PC-3 (cell line): Measurements from ENCODE around the gene NEO1. TPM values are rescaled to one million over a fixed set of nuclear protein-coding genes. Genes with fewer than 3 reads are reported as not detected.

ENCODE experiments used
- ATAC-seq: fragments of 200-7000 bp; cut with Tn5 transposase; 2 replicates; pipeline ENCODE4 v1.9.1; 2020; ENCODE audit warnings: mild to moderate bottlenecking, moderate library complexity
- BruUV-seq: library from RNA; stranded (reverse); fragments of 400-500 nt; replicated peaks from 2 replicates; lab custom pipeline; 2021; lab: Mats Ljungman, UMichigan
- CTCF ChIA-PET: fragments of 300-600 bp; sonication (Branson Sonifier 250); formaldehyde crosslinking; loops from one replicate; lab custom pipeline; 2022; ENCODE audit warnings: antibody characterized with exemption; lab: Charles Lee
- POLR2A ChIA-PET: fragments of 300-600 bp; sonication (Branson Sonifier 250); formaldehyde crosslinking; loops from one replicate; lab custom pipeline; 2022; ENCODE audit warnings: antibody characterized with exemption; ENCODE audit not compliant: unreplicated experiment; lab: Charles Lee
- DNase-seq: peaks from one replicate; pipeline ENCODE4 v3.0.0-alpha.2; 2015
- H2AFZ ChIP-seq: fragments of 300-600 bp; sonication (generic); 2 replicates; pipeline ENCODE4 v1.6.0; 2016; ENCODE audit warnings: antibody characterized with exemption, low read length
- H3F3A ChIP-seq: fragments of 300-600 bp; sonication (generic); one replicate; pipeline ENCODE4 v1.6.0; 2017; ENCODE audit warnings: antibody characterized with exemption, low read length, control low read depth, mild to moderate bottlenecking; ENCODE audit not compliant: unreplicated experiment
- H3K27ac ChIP-seq: fragments of 300-600 bp; sonication (generic); 2 replicates; pipeline ENCODE4 v1.5.1; 2016; ENCODE audit warnings: mild to moderate bottlenecking, low read length
- H3K27me3 ChIP-seq: fragments of 300-600 bp; sonication (generic); 2 replicates; pipeline ENCODE4 v1.6.1; 2016; ENCODE audit warnings: low read length, mixed read lengths
- H3K36me3 ChIP-seq: fragments of 300-600 bp; sonication (generic); 2 replicates; pipeline ENCODE4 v1.6.1; 2016; ENCODE audit warnings: low read depth, mixed run types, low read length, mixed read lengths
- H3K4me1 ChIP-seq: fragments of 300-600 bp; sonication (generic); 2 replicates; pipeline ENCODE4 v1.5.1; 2016; ENCODE audit warnings: low read length; ENCODE audit not compliant: insufficient read depth
- H3K4me2 ChIP-seq: fragments of 300-600 bp; sonication (generic); 2 replicates; pipeline ENCODE4 v1.6.0; 2016; ENCODE audit warnings: low read length
- H3K4me3 ChIP-seq: fragments of 300-600 bp; sonication (generic); 2 replicates; pipeline ENCODE4 v1.5.1; 2016; ENCODE audit warnings: mild to moderate bottlenecking, low read length, mixed read lengths
- H3K79me2 ChIP-seq: fragments of 300-600 bp; sonication (generic); 2 replicates; pipeline ENCODE4 v1.6.1; 2017; ENCODE audit warnings: low read length, mixed read lengths
- H3K9ac ChIP-seq: fragments of 300-600 bp; sonication (generic); 2 replicates; pipeline ENCODE4 v1.6.0; 2016; ENCODE audit warnings: mild to moderate bottlenecking, low read length
- H3K9me2 ChIP-seq: fragments of 300-600 bp; sonication (generic); replicated peaks from 2 replicates; pipeline ENCODE4 v1.6.1; 2016; ENCODE audit warnings: mixed run types, low read length, mixed read lengths
- H3K9me3 ChIP-seq: fragments of 300-600 bp; sonication (generic); 2 replicates; pipeline ENCODE4 v1.6.1; 2016; ENCODE audit warnings: low read length, mixed read lengths
- H4K20me1 ChIP-seq: fragments of 300-600 bp; sonication (generic); 2 replicates; pipeline ENCODE4 v1.6.1; 2016; ENCODE audit warnings: low read length, mixed read lengths
- CTCF ChIP-seq: fragments of 300-600 bp; sonication (generic); conservative IDR thresholded peaks from 2 replicates; pipeline ENCODE4 v1.5.1; 2017; ENCODE audit warnings: antibody characterized with exemption, low read depth, mild to moderate bottlenecking, low read length
- EZH2 ChIP-seq: fragments of 300-600 bp; sonication (generic); IDR thresholded peaks from one replicate; pipeline ENCODE4 v1.6.1; 2017; ENCODE audit warnings: antibody characterized with exemption, mild to moderate bottlenecking, low read length; ENCODE audit not compliant: unreplicated experiment
- EZH2phosphoT487 ChIP-seq: fragments of 300-600 bp; sonication (generic); IDR thresholded peaks from 2 replicates; pipeline ENCODE4 v1.6.1; 2018; ENCODE audit warnings: mild to moderate bottlenecking, antibody characterized with exemption, low read length, borderline replicate concordance
- intact Hi-C: fragments of 100-400 bp; cut with micrococcal nuclease; formaldehyde crosslinking; loops from 2 replicates; pipeline ENCODE4 v1.9.0; 2023
- total RNA-seq: library from RNA; depleted of rRNA; stranded (reverse); fragments of >200 nt; gene quantifications from 2 replicates; pipeline ENCODE4 v1.2.3, GENCODE V29; 2014

The NEO1 gene
- total RNA-seq, 1 experiment from 2014 or later: 1.2 TPM

- no peaks in the 10 kb centered on the region for H4K20me1 ChIP-seq
- intact Hi-C loops: no loop called here
- no peak overlapping the region for H2AFZ ChIP-seq
- H3K9me3 ChIP-seq: no peaks in the 10 kb centered on the region
- ChIA-PET CTCF (no interaction called here), POLR2A (no interaction called here)
- no peaks in the 10 kb centered on the region for H3K9me2 ChIP-seq
- no peak overlapping the region for H3K9ac ChIP-seq
- no peak overlapping the region for H3K4me3 ChIP-seq
- ATAC-seq: no peak
- H3K4me2 ChIP-seq: no peak overlapping the region
- no peaks in the 10 kb centered on the region for H3K79me2 ChIP-seq
- H3F3A ChIP-seq: no peaks in the 10 kb centered on the region
- no peak for TF ChIP-seq EZH2
- TF ChIP-seq EZH2phosphoT487: no peak
- TF ChIP-seq CTCF: no peak
- H3K4me1 ChIP-seq: no peaks in the 10 kb centered on the region
- H3K36me3 ChIP-seq: no peaks in the 10 kb centered on the region
- no peak overlapping the region for H3K27ac ChIP-seq
- no peaks in the 10 kb centered on the region for H3K27me3 ChIP-seq
- DNase-seq: no peak
- BruUV-seq: no TSS peak
Observed at GRCh38 chr15:73313861-73314260, 261.6 kb downstream of the NEO1 start.

- no peaks in the 10 kb centered on the region for H3K79me2 ChIP-seq
- H3K9me3 ChIP-seq: no peaks in the 10 kb centered on the region
- no peaks in the 10 kb centered on the region for H3K27me3 ChIP-seq
- no peak overlapping the region for H3K9ac ChIP-seq
- H3K4me2 ChIP-seq: no peak overlapping the region
- no peak overlapping the region for H3K27ac ChIP-seq
- intact Hi-C loops: no loop called here
- H3K36me3 ChIP-seq: no peaks in the 10 kb centered on the region
- ChIA-PET CTCF (no interaction called here), POLR2A (no interaction called here)
- no peak overlapping the region for H3K4me3 ChIP-seq
- no peak for DNase-seq
- H3F3A ChIP-seq: no peaks in the 10 kb centered on the region
- ATAC-seq: no peak
- no TSS peak for BruUV-seq
- H4K20me1 ChIP-seq: no peaks in the 10 kb centered on the region
- H3K4me1 ChIP-seq: no peaks in the 10 kb centered on the region
- no peaks in the 10 kb centered on the region for H3K9me2 ChIP-seq
- no peak overlapping the region for H2AFZ ChIP-seq
- TF ChIP-seq CTCF (no peak), EZH2 (no peak), EZH2phosphoT487 (no peak)
Observed at GRCh38 chr15:73317651-73318462, 265.6 kb downstream of the NEO1 start.
